WI38 (cell line): ENCODE data around the gene IWS1.
A peak's percentile ranks its signal among the peaks of the same experiment; 100 is the strongest.
"Not testable (repeated sequence)": the region's sequence is repeated elsewhere in the genome, so short reads cannot be mapped to it uniquely, and the experiment has no call there.

Experiments used
- H3K4me3 ChIP-seq: 2 replicates; pipeline ENCODE4 v1.5.1; 2011; ENCODE audit warnings: low read depth, mild to moderate bottlenecking, control low read depth, low read length
- CTCF ChIP-seq: IDR thresholded peaks from 2 replicates; pipeline ENCODE4 v1.5.1; 2012; ENCODE audit warnings: low read depth, mild to moderate bottlenecking, control low read depth, low read length

Gene IWS1

GRCh38 chr2:127526132-127527000 is at the start of gene IWS1:
Gene IWS1, minus strand, starts transcription at chr2:127526489. Its CDS starts 281 bp downstream, at chr2:127526208.
- H3K4me3 ChIP-seq, result peak within 1 kb of the TSS; percentile 91
- no peak for TF ChIP-seq CTCF

GRCh38 chr2:127575941-127576432 is 49.7 kb upstream of the IWS1 start:
- no peak for TF ChIP-seq CTCF
- no peak overlapping the region for H3K4me3 ChIP-seq

GRCh38 chr2:127575185-127575765 is 49.0 kb upstream of the IWS1 start:
- H3K4me3 ChIP-seq, result no peak overlapping the region
- TF ChIP-seq CTCF, result no peak

- no peak overlapping the region for H3K4me3 ChIP-seq
- no peak for TF ChIP-seq CTCF
These were observed 48.4 kb upstream of the IWS1 start for GRCh38 chr2:127574656-127575055.

GRCh38 chr2:127573771-127574170 is 47.5 kb upstream of the IWS1 start:
- no peak for TF ChIP-seq CTCF
- H3K4me3 ChIP-seq, result no peak overlapping the region

GRCh38 chr2:127573298-127573697 is 47.0 kb upstream of the IWS1 start:
- TF ChIP-seq CTCF, result no peak
- no peak overlapping the region for H3K4me3 ChIP-seq

GRCh38 chr2:127572841-127573240 is 46.6 kb upstream of the IWS1 start:
- no peak overlapping the region for H3K4me3 ChIP-seq
- no peak for TF ChIP-seq CTCF

- H3K4me3 ChIP-seq, result not testable (repeated sequence)
These were observed 46.1 kb upstream of the IWS1 start for GRCh38 chr2:127572352-127572751.
